LoVo (cell line): ENCODE measurements around the gene ANO7.

ENCODE experiments used
- DNase-seq: peaks from one replicate; pipeline ENCODE4 v3.0.0-alpha.2; 2016; ENCODE audit warnings: low spot score

The ANO7 gene

GRCh38 chr2:241188361-241189092 is at the start of gene ANO7:
Gene ANO7, plus strand, starts transcription at chr2:241188677. Its CDS starts 1,387 bp downstream, at chr2:241190064.
- DNase-seq: no peak

- no peak for DNase-seq
Measured at GRCh38 chr2:241139531-241140444, 48.7 kb upstream of the ANO7 start.

GRCh38 chr2:241140445-241140840 is 48.0 kb upstream of the ANO7 start:
- no peak for DNase-seq

- no peak for DNase-seq
Measured at GRCh38 chr2:241141214-241141770, 47.2 kb upstream of the ANO7 start.

- DNase-seq: no peak
Measured at GRCh38 chr2:241142063-241142462, 46.4 kb upstream of the ANO7 start.

- no peak for DNase-seq
Measured at GRCh38 chr2:241142593-241142992, 45.9 kb upstream of the ANO7 start.

GRCh38 chr2:241146286-241146685 is 42.2 kb upstream of the ANO7 start:
- DNase-seq: no peak

- DNase-seq: no peak
Measured at GRCh38 chr2:241147336-241147735, 41.1 kb upstream of the ANO7 start.

- DNase-seq: no peak
Measured at GRCh38 chr2:241148239-241148638, 40.2 kb upstream of the ANO7 start.

- DNase-seq: peak; percentile 96
Measured at GRCh38 chr2:241148891-241149674, 39.4 kb upstream of the ANO7 start, which contains the start of gene PASK. Gene PASK, minus strand, starts transcription at chr2:241149472. Its CDS starts 6,440 bp downstream, at chr2:241143032.

- DNase-seq: no peak
Measured at GRCh38 chr2:241149675-241149924, 38.9 kb upstream of the ANO7 start.

- DNase-seq: peak; percentile 96
Measured at GRCh38 chr2:241149925-241150659, 38.4 kb upstream of the ANO7 start, which contains the start of gene PPP1R7. Gene PPP1R7, plus strand, starts transcription at chr2:241150467. Its CDS starts 29 bp downstream, at chr2:241150496.

- DNase-seq: peak; percentile 14
Measured at GRCh38 chr2:241150660-241151530, 37.6 kb upstream of the ANO7 start.

GRCh38 chr2:241151934-241152660 is 36.4 kb upstream of the ANO7 start:
- no peak for DNase-seq

GRCh38 chr2:241153616-241154015 is 34.9 kb upstream of the ANO7 start:
- DNase-seq: no peak

- no peak for DNase-seq
Measured at GRCh38 chr2:241154915-241155314, 33.6 kb upstream of the ANO7 start.

GRCh38 chr2:241155936-241156335 is 32.5 kb upstream of the ANO7 start:
- DNase-seq: no peak

- DNase-seq: no peak
Measured at GRCh38 chr2:241156971-241157441, 31.5 kb upstream of the ANO7 start.

GRCh38 chr2:241157841-241158545 is 30.5 kb upstream of the ANO7 start:
- DNase-seq: no peak
